GM18526 (cell line): ENCODE measurements around the gene HBE1.

Experiments
- POLR2A ChIP-seq: IDR thresholded peaks from 3 replicates; pipeline ENCODE4 v1.6.1; 2011; ENCODE audit not compliant: insufficient read length; ENCODE audit errors: extremely low read depth

Gene HBE1

DNA sequence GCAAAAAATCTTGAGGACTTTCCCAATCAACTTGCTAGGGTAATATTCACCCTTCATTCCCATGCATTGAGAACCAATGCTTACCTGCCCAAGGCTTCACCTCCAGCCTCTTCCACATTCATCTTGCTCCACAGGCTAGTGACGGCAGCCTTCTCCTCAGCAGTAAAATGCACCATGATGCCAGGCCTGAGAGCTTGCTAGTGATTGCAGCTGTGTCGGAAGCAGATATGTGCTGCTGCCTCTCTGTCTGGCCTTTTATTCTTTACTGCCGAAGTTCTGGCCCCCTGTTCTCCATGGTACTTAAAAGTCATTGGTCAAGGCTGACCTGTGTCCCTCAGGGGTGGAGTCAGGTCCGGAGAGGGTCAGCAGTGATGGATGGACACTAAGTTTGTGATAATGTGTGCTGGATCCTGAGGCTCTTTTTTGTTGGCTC lies at the start of gene HBE1:
Gene HBE1 (minus strand): TSS at position 231 of the 433 bp plus-strand sequence. CDS start 55 bp downstream, at position 176.
- no peak for TF ChIP-seq POLR2A

DNA sequence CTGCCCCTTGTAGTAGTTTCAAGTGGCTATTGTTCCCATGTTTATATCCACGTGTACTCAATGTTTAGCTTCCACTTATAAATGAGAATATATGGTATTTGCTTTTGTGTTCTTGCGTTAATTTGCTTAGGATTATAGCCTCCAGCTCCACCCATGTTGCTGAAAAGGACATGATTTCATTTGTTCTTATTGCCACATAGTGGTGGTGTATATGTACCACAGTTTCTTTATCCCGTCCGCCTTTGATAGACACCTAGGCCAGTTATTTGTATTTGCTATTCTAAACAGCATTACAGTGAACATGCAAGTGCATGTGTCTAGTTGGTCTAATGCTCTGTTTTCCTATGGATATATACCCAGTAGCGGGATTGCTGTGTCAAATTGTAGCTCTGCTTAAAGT lies 47.5 kb upstream of the HBE1 start:
- no peak for TF ChIP-seq POLR2A

GRCh38 chr11:5310423-5310822 lies 40.7 kb upstream of the HBE1 start:
- TF ChIP-seq POLR2A: no peak

- TF ChIP-seq POLR2A: no peak
These were observed 37.7 kb upstream of the HBE1 start for GRCh38 chr11:5307256-5308019.

DNA sequence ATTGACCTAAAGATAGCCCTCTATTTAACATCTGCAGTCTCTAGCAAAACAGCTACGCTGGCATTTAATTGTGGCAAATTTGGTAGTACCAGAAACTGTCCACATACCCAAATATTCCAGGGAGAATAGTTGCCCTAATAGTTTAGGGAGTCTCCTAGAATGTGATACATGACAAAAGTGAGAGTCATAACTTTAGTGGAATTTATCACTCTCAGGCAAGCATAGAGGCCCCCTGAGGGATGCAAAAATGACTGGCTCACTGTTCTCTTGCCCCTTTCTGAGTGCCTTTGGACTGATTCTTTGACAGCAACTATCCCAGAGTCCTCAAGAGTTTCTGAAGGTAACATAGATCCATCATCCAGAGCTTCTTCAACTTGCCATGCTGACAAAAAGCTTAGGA lies 34.3 kb upstream of the HBE1 start:
- no peak for TF ChIP-seq POLR2A

GRCh38 chr11:5303626-5304025 lies 33.9 kb upstream of the HBE1 start:
- no peak for TF ChIP-seq POLR2A

DNA sequence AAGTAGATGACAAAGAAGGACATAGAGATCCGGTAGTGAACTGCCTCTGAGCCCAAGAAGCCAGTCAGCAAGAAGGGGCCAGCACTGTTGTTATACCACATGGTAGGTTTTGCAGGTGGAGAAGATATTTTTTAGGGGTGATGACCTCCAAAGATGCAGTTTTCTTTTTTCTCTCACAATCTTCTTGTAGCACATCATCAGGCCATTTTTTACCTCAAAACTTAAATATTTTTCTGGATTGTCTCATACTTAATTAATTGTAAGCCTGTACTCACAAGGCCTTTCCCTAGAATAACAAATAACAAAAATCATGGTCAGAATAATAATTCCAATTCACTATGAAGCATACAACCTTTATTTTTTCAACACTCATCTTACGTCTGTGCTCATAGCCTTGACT lies 32.1 kb upstream of the HBE1 start, which contains the start of gene OR51B4:
Gene OR51B4 (minus strand): TSS at position 101 of the 400 bp plus-strand sequence. CDS start 0 bp downstream, at position 101.
- no peak for TF ChIP-seq POLR2A

DNA sequence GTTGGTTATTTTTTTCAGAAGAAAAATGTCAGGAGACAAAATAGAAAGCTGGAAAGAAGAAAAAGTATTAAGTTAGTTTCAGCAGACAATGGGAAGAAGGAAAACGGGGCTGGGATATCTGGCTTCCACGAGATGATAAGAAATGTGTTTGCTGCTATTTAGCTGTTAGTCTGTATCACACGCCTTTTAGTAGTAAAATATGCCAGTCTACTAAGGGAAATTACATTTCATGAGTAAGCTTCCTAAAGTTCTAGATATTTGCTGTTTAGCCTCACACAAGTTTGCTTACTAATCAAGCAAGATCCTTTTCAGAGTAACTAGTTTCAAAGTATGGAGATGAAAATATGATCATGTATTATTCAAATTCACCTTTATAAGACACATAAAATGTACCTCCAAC lies 30.5 kb upstream of the HBE1 start:
- no peak for TF ChIP-seq POLR2A

DNA sequence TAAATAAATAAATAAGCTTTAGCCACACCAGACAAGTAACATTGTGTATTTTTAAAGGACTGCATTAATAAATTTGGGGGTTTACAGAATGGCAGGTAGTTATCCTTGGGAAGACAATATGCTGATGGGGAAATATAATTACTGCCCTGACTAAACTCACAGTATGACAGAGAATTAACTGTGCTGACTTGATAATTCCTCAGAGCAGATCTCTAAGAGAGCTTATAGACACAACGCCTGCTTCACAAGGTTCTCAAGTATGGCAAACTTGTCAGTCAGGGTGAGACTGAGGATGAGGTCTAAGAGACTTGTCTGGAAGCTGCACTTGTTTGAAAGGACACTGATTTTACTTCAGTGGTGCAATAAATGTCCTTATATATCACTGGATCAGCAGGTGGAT lies 28.7 kb upstream of the HBE1 start:
- no peak for TF ChIP-seq POLR2A

- TF ChIP-seq POLR2A: no peak
These were observed 28.1 kb upstream of the HBE1 start for GRCh38 chr11:5297721-5298323.

DNA sequence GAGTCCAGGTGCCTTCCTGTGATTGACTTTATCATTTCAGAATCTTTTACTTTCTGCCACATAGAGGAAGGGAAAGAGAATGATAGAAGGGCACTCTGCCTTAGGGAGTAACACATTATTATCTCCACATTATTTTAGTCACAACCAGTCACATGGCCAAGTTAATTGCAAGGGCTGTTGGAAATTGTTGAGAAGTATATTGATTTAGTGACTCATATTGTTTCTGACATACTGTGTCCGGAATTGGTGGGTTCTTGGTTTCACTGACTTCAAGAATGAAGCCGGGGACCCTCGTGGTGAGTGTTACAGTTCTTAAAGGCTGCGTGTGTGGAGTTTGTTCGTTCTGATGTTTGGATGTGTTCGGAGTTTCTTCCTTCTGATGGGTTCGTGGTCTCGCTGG lies 23.3 kb upstream of the HBE1 start:
- TF ChIP-seq POLR2A: no peak

- no peak for TF ChIP-seq POLR2A
These were observed 21.6 kb upstream of the HBE1 start for GRCh38 chr11:5291207-5291838.

GRCh38 chr11:5290106-5290505 lies 20.4 kb upstream of the HBE1 start:
- TF ChIP-seq POLR2A: no peak

DNA sequence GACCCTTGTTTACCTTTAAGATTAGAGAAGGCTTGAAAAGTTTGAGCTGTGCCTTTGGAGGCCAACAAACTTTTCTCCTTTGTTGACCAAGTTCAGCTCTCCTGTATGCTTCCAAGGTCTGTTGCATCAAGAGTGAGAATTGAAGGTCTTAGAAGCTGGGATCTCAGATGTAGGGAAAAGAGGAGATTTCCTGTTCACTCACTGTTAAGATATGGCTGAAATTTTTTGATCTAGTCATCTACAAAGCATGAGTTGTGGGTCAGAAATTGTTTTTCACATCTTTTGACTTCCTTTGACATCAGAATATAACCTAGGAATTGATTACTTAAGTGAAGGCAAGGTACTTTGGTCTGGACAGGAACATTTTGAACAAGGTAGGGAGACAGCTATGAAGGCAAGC lies 20.0 kb upstream of the HBE1 start:
- TF ChIP-seq POLR2A: no peak

DNA sequence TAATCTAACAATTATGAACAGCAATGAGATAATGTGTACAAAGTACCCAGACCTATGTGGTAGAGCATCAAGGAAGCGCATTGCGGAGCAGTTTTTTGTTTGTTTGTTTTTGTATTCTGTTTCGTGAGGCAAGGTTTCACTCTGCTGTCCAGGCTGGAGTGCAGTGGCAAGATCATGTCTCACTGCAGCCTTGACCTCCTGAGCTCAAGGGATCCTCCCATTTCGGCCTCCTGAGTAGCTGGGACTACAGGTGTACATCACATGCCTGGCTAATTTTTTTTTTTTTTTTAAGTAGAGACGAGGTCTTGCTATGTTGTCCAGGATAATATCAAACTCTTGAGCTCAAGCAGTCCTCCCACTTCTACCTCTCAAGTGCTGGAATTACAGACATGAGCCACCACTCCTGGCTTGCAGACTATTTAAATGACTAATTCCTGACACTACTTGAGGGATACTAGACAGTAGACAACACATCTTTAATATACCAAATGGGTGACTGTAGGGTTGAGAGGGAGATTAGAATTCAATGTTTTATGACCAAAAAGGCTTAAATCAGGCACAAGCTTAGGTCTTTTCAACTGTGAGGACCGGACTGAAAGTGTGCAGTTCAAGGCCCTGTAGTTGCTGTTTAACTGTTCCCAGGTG lies 19.3 kb upstream of the HBE1 start:
- no peak for TF ChIP-seq POLR2A
